Body of pancreas (tissue), 4 donors: Measurements from ENCODE around the gene SLC27A2. TPM values are rescaled to one million over a fixed set of nuclear protein-coding genes. Genes with fewer than 3 reads are reported as not detected.

Experiments
- ATAC-seq: fragments of 150-250 bp; one replicate; pipeline ENCODE4 v1.9.1; 2016
- DNase-seq, 4 donors: peaks; one replicate each; pipeline ENCODE4 v3.0.0-alpha.2; 2019
- H3K27ac ChIP-seq, 4 donors: fragments of 200-600 bp; sonication (generic); 1 replicate in 3 of 4; 2 replicates in 1 of 4; pipeline versions ENCODE4 v1.5.1 to v1.6.1; 2016 to 2019; ENCODE audit warnings: mild to moderate bottlenecking in 1 of 4, mixed read lengths in 1 of 4, moderate library complexity in 1 of 4
- H3K27me3 ChIP-seq, 2 donors: fragments of 200-600 bp; sonication (generic); one replicate each; pipeline ENCODE4 v1.6.0; 2016; ENCODE audit warnings: mild to moderate bottlenecking in 1 of 2
- H3K36me3 ChIP-seq, 2 donors: fragments of 200-600 bp; sonication (generic); replicated peaks in 1 of 2; 2 replicates each; pipeline ENCODE4 v1.5.1; 2016; ENCODE audit warnings: low read depth in 2 of 2; ENCODE audit not compliant: insufficient read depth in 1 of 2
- H3K4me1 ChIP-seq: fragments of 200-600 bp; sonication (generic); one replicate; pipeline ENCODE4 v1.6.0; 2016
- H3K4me3 ChIP-seq, 2 donors: fragments of 200-600 bp; sonication (generic); 1 replicate in 1 of 2; 2 replicates in 1 of 2; pipeline ENCODE4 v1.5.1; 2016 to 2019
- H3K9me3 ChIP-seq, 3 donors: fragments of 200-600 bp; sonication (generic); 1 replicate in 2 of 3; 2 replicates in 1 of 3; pipeline ENCODE4 v1.5.1; 2016
- CTCF ChIP-seq, 7 experiments: fragments of 450-650 bp in 4 of 7; fragments of 200-600 bp in 3 of 7; sonication (generic) in 3 of 7; IDR thresholded peaks; one replicate each; pipeline ENCODE4 v1.5.1; 2016 to 2019; ENCODE audit warnings: antibody characterized with exemption in 7 of 7
- POLR2A ChIP-seq, 3 donors: fragments of 450-650 bp; IDR thresholded peaks; one replicate each; pipeline ENCODE4 v1.6.1; 2016; ENCODE audit warnings: antibody characterized with exemption in 3 of 3, mild to moderate bottlenecking in 2 of 3
- whole genome bisulfite sequencing, 2 donors: methylation state at CpG; one replicate each; pipeline ENCODE4 v1.1.5; 2017; 5-methylcytosine and 5-hydroxymethylcytosine counted together
- intact Hi-C: fragments of 100-400 bp; cut with DNase I; formaldehyde crosslinking; loops from one replicate; pipeline ENCODE4 v1.15.1; 2023
- total RNA-seq, 2 donors: library from RNA; depleted of rRNA; stranded (reverse); fragments of >200 nt; gene quantifications; one replicate each; pipeline ENCODE4 v1.1.0, GENCODE V29; 2016

The SLC27A2 gene
- total RNA-seq, 2 donors from 2014 or later: 3.9 to 4.6 TPM

DNA sequence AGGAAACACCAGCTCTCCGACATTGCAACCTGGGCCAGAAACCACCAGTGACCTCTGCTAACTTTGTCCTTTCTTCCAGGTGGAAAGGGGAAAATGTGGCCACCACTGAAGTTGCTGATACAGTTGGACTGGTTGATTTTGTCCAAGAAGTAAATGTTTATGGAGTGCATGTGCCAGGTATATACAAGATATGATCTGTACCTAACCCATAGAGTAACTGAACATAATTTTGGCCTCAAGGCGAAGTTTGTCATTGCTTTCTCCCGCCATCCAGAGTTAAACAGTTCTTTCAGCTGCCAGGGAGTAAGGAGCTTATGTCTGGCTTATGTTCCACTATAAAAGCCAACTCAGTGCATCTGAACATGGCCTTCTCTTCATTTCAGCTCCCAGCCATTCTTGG lies 46.9 kb downstream of the SLC27A2 start:
- TF ChIP-seq POLR2A (IDR thresholded peaks at IDR 0.05) (no peak), CTCF (IDR thresholded peaks at IDR 0.05) (no peak)
- Histone ChIP-seq H3K27ac (no peak overlapping the region), H3K36me3 (no peaks in the 10 kb centered on the region), H3K4me3 (no peak overlapping the region), H3K9me3 (no peaks in the 10 kb centered on the region), H3K4me1 (no peaks in the 10 kb centered on the region), H3K27me3 (no peaks in the 10 kb centered on the region)
- DNase-seq (no peak), ATAC-seq (no peak)
- intact Hi-C loops: no loop called here
- WGBS, 2 donors: 94 to 95% methylated on average over 3 of the region's 3 CpGs

DNA sequence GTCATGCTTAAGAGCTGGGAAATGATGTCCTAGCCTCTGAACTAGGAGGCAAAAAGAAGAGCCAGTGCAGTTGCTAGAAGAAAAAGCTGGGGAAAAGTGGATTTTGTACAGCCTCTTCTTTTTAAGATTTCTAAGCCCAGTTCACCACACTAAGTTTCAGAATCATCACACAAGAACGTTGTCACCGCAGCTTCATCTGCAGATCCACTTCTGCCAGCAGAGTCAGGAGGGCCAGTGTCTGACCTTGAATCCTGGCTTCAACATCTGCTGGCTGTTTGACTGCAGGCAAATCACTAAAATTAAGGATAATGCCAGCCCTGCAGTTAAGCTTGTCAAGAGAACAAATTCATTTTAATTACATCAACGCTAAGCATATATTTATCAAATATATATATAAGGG lies 47.3 kb downstream of the SLC27A2 start:
- DNase-seq: no peak
- Histone ChIP-seq H3K36me3 (no peaks in the 10 kb centered on the region), H3K9me3 (no peaks in the 10 kb centered on the region), H3K4me1 (no peaks in the 10 kb centered on the region), H3K27ac (no peak overlapping the region), H3K4me3 (no peak overlapping the region), H3K27me3 (no peaks in the 10 kb centered on the region)
- WGBS, 2 donors: 70 to 71% methylated on average over 3 of the region's 3 CpGs
- intact Hi-C loops: no loop called here
- TF ChIP-seq CTCF (IDR thresholded peaks at IDR 0.05) (no peak), POLR2A (IDR thresholded peaks at IDR 0.05) (no peak)
- ATAC-seq: no peak

DNA sequence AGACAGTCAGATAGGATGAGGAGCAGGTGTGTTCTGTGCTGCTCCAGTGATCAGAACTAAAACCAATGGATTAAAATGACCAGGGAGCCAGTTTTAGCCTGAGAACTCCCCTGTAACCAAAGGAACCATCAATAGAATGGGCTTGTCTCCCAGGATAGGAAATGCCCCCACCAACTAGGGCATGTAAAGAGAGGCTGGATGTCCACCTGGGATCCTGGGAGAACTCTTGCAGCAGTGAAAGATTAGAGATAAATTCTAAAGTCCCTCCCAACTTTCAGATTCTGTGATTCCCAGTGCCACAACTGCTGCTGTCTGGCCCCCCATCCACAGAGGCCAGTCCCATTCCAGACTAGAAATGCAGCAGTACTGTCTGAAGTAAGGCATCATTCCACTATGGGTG lies 49.8 kb downstream of the SLC27A2 start:
- Histone ChIP-seq H3K4me1 (no peaks in the 10 kb centered on the region), H3K27ac (no peak overlapping the region), H3K36me3 (no peaks in the 10 kb centered on the region), H3K4me3 (no peak overlapping the region), H3K27me3 (no peaks in the 10 kb centered on the region), H3K9me3 (no peaks in the 10 kb centered on the region)
- intact Hi-C loops: no loop called here
- no peak for DNase-seq
- ATAC-seq: no peak
- no peak for TF ChIP-seq POLR2A (IDR thresholded peaks at IDR 0.05)
- no peak for TF ChIP-seq CTCF (IDR thresholded peaks at IDR 0.05)

- TF ChIP-seq POLR2A (IDR thresholded peaks at IDR 0.05): no peak
- TF ChIP-seq CTCF (IDR thresholded peaks at IDR 0.05): no peak
- DNase-seq: no peak
- Histone ChIP-seq H3K4me1 (no peaks in the 10 kb centered on the region), H3K27me3 (no peaks in the 10 kb centered on the region), H3K27ac (no peak overlapping the region), H3K9me3 (no peaks in the 10 kb centered on the region), H3K36me3 (no peaks in the 10 kb centered on the region), H3K4me3 (no peak overlapping the region)
- ATAC-seq: no peak
- WGBS, 2 donors: 88 to 90% methylated on average over 2 of the region's 2 CpGs
- intact Hi-C loops: no loop called here
Observed at GRCh38 chr15:50232791-50233190, 50.8 kb downstream of the SLC27A2 start.

DNA sequence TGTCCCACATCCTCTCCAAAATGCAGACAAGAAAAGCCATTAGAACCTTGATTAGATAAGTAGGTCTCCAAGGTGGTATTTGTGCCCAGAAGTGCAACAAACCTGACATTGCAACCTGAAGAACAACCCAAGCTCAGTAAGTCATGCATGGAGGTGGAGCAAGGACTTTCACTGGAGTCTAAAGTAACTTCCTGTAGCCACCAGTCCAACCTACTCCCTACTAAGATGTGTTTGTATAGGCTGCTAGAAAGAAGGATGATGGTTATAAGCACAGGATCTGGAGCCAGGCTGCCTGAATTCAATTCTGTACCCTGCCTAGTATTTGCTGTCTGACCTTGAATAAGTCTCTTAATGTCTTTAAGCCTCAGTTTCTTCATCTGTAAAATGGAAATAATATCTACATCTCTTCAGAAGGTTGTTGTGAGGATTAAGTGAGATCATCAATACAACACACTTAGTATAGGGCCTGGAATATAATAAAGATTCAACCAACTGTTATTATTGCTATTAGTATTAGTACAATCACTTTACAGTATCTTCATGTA lies 51.3 kb downstream of the SLC27A2 start:
- no peak overlapping the region for H3K27ac ChIP-seq
- no peaks in the 10 kb centered on the region for H3K36me3 ChIP-seq
- intact Hi-C loops: no loop called here
- TF ChIP-seq POLR2A (IDR thresholded peaks at IDR 0.05): no peak
- no peak for TF ChIP-seq CTCF (IDR thresholded peaks at IDR 0.05)
- ATAC-seq (no peak), DNase-seq (no peak)
- H3K4me3 ChIP-seq: no peak overlapping the region
- H3K27me3 ChIP-seq: no peaks in the 10 kb centered on the region
- H3K9me3 ChIP-seq: no peaks in the 10 kb centered on the region
- no peaks in the 10 kb centered on the region for H3K4me1 ChIP-seq
